SJSA1 (cell line): ENCODE results near the gene VPS9D1. TPM values are rescaled to one million over a fixed set of nuclear protein-coding genes. Genes with fewer than 3 reads are reported as not detected.
"Not testable (repeated sequence)": the region's sequence is repeated elsewhere in the genome, so short reads cannot be mapped to it uniquely, and the experiment has no call there.

Experiments used
- DNase-seq, 2 experiments: peaks; one replicate each; pipeline ENCODE4 v3.0.0-alpha.2; 2015 to 2020; ENCODE audit warnings: low spot score in 2 of 2, low read depth in 1 of 2
- H3K27ac ChIP-seq: fragments of 250-450 bp; sonication (Bioruptor Pico); 2 replicates; pipeline ENCODE4 v1.5.1; 2020; ENCODE audit warnings: mild to moderate bottlenecking, moderate library complexity
- H3K27me3 ChIP-seq: fragments of 250-450 bp; sonication (Bioruptor Pico); replicated peaks from 2 replicates; pipeline ENCODE4 v1.5.1; 2020; ENCODE audit warnings: mild to moderate bottlenecking, moderate library complexity
- H3K36me3 ChIP-seq: fragments of 250-450 bp; sonication (Bioruptor Pico); 2 replicates; pipeline ENCODE4 v1.5.1; 2020; ENCODE audit warnings: mild to moderate bottlenecking
- H3K4me1 ChIP-seq: fragments of 250-450 bp; sonication (Bioruptor Pico); replicated peaks from 2 replicates; pipeline ENCODE4 v1.6.1; 2021; ENCODE audit warnings: mild to moderate bottlenecking
- H3K4me3 ChIP-seq: fragments of 250-450 bp; sonication (Bioruptor Pico); 2 replicates; pipeline ENCODE4 v1.5.1; 2020; ENCODE audit warnings: mild to moderate bottlenecking
- H3K9me3 ChIP-seq: fragments of 250-450 bp; sonication (Bioruptor Pico); replicated peaks from 2 replicates; pipeline ENCODE4 v1.5.1; 2020; ENCODE audit warnings: mild to moderate bottlenecking
- total RNA-seq: library from RNA; depleted of rRNA; stranded (reverse); fragments of >200 nt; shearing (Covaris generic); gene quantifications from 2 replicates; pipeline ENCODE4 v1.2.3, GENCODE V29; 2014

Gene VPS9D1
- total RNA-seq, 1 experiment from 2014 or later, result 4.5 TPM

DNA sequence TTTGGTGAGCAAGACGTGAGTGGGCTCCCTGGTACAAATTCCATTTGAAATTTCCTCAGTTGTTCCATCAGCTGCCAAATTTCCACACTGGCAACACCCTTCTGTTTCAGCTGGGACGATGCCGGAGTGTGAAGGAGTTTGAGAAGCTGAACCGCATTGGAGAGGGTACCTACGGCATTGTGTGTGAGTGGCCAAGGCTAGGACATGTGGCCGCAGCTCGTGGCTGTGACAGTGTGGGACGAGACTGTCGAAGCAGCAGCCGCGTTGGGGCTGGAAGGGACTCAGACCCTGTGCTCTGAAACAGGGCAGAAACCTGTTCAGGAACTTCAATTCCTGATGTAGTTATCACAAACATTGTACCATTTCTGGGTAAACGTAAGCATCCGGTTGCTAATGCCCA is 31.6 kb downstream of the VPS9D1 start:
- no peak for DNase-seq
- Histone ChIP-seq H3K4me1 (peaks cover 8% of the 10 kb centered on the region), H3K36me3 (peaks cover 46% of the 10 kb centered on the region), H3K4me3 (no peak overlapping the region), H3K9me3 (no peaks in the 10 kb centered on the region; the same call in 1 of the 2 replicates), H3K27me3 (no peaks in the 10 kb centered on the region), H3K27ac (no peak overlapping the region)

DNA sequence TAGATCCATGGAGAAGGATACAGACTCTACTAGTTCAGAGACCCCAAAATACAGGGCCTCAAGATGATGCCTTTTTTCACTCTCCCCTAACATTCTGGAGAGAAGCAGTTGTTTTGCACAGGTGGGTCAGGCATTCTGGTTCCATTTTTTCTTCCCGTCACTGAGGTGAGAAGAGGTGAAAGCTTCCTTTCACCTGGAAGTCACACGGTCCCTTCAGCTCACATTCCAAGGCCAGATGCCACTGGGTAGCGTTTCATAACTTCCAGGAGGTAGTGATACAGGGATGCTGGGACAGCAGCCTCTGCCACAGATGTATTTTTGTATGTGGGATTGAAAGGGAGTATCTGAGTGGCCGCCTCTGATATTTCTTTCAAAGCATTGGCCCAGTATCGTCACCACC is 32.3 kb downstream of the VPS9D1 start:
- no peaks in the 10 kb centered on the region for H3K27me3 ChIP-seq
- no peaks in the 10 kb centered on the region; the same call in 1 of the 2 replicates for H3K9me3 ChIP-seq
- peaks cover 8% of the 10 kb centered on the region for H3K4me1 ChIP-seq
- DNase-seq, result no peak
- H3K36me3 ChIP-seq, result peaks cover 38% of the 10 kb centered on the region
- no peak overlapping the region for H3K4me3 ChIP-seq
- no peak overlapping the region for H3K27ac ChIP-seq

DNA sequence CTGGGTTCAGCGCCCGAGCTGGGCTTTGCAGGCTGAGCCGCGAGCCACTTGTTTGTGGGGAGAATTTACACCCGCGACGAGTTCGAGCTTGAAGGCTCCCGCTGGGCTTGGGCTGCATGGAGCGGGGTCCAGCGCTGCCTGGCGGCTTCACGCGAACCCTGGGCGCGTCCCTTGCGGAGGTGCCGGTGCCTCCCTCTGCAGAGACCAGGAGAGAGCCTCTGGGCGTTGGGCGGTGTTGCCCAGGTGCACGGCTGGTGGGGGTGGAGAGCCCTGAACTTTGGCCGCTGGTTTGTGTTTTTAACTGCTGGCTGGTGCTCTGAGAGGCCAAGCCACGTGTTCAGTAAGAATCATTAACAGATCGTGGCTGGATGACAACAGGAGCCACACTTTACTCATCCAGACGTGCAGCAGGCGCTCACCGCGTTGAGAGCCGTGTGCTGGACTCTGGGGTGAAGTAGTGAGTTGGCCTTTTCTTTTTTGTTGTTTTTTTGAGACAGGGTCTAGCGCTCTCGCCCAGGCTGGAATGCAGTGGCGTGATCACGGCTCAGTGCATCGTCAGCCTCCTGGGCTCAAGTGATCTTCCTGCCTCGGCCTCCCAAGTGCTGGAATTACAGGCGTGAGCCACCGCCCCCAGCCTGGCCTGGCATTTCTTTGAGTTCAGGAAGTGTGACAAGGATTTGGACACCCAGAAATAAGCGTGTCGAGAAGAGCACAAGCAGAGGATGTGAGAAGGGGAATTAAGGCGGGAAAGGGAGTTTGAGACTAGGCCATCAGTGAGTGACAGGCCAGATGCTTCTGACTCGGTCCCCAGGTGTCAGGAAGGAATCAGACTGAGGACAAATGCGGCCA is 33.4 kb downstream of the VPS9D1 start:
- peak in 1 of 2 experiments; percentile 62 for DNase-seq
- Histone ChIP-seq H3K27me3 (no peaks in the 10 kb centered on the region), H3K4me1 (peaks cover 8% of the 10 kb centered on the region), H3K4me3 (peak overlapping the region; percentile 74), H3K27ac (peak overlapping the region; percentile 57), H3K36me3 (peaks cover 32% of the 10 kb centered on the region), H3K9me3 (no peaks in the 10 kb centered on the region; the same call in 1 of the 2 replicates)

DNA sequence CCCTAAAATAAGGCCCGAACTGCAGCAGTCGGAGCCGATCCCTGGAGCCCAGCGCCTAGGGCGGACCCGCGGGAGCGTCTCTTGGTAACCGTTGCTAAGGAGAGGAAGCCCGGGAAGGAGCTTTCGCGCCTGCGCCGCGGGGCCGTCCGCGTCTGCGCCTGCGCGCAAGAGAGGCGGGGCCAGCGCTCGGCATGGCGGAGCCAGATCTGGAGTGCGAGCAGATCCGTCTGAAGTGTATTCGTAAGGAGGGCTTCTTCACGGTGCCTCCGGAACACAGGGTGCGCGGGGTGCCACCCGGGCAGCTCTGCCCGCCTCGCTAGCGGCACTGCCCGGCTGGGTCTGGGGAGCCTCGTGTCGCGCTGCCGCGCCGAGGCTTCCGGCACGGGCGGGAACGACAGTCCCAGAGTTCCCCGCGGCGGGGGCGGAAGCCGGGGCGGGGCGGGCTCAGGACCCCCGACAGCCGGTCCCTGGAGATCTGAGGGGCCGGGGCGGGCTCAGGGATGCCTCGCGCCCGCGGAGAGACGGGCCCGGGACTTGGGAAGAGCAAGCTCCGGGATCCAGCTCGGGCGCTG is 34.1 kb downstream of the VPS9D1 start, which contains the start of gene CDK10:
Gene CDK10, plus strand, starts transcription at position 170 of the 572 bp plus-strand sequence. Its CDS starts 22 bp downstream, at position 192.
- Histone ChIP-seq H3K36me3 (peaks cover 25% of the 10 kb centered on the region), H3K4me1 (peaks cover 8% of the 10 kb centered on the region), H3K27ac (peak within 1 kb of the TSS; percentile 57), H3K4me3 (peak within 1 kb of the TSS; percentile 74), H3K27me3 (no peaks in the 10 kb centered on the region), H3K9me3 (no peaks in the 10 kb centered on the region; the same call in 1 of the 2 replicates)
- peak; percentile 91 to 94 for DNase-seq

DNA sequence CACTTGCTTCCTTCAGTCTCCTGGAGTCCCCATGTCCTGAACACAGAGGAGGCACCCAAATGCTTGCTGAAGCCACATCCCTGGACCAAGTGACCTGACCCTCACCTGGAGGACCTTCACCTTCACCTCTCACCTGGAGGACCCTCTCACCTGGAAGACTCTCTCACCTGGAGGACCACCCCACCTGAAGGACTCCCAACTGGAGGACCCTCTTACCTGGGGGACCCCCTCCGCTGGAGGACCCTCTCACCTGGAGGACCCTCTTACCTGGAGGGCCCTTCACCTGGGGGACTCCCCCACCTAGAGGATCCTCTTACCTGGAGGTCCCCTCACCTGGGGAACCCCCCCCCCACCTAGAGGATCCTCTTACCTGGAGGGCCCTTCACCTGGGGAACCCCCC is 34.8 kb downstream of the VPS9D1 start:
- Histone ChIP-seq H3K9me3 (no peaks in the 10 kb centered on the region; the same call in 1 of the 2 replicates), H3K4me3 (no peak overlapping the region), H3K36me3 (peaks cover 18% of the 10 kb centered on the region), H3K27me3 (no peaks in the 10 kb centered on the region), H3K4me1 (peaks cover 8% of the 10 kb centered on the region), H3K27ac (no peak overlapping the region)
- DNase-seq, result no peak

DNA sequence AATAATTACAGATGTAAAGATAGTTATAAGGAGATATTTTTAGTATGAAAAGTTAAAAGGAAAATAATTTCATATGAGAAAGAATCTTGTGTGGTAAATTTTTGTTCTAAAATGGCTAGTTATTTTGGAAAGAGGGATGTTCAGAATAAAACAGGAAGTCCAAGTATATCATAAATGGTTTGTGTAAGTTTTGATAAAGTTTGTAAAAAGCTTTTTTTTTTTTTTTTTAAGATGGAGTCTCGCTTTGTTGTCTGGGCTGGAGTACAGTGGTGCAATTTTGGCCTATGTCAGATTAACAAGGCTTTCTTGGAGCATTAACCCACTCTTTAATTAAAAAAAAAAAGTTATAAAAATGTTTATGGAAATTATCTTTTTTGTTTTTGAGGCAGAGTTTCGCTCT is 42.4 kb downstream of the VPS9D1 start:
- no peak for DNase-seq
- Histone ChIP-seq H3K4me3 (no peak overlapping the region), H3K36me3 (no peaks in the 10 kb centered on the region)

DNA sequence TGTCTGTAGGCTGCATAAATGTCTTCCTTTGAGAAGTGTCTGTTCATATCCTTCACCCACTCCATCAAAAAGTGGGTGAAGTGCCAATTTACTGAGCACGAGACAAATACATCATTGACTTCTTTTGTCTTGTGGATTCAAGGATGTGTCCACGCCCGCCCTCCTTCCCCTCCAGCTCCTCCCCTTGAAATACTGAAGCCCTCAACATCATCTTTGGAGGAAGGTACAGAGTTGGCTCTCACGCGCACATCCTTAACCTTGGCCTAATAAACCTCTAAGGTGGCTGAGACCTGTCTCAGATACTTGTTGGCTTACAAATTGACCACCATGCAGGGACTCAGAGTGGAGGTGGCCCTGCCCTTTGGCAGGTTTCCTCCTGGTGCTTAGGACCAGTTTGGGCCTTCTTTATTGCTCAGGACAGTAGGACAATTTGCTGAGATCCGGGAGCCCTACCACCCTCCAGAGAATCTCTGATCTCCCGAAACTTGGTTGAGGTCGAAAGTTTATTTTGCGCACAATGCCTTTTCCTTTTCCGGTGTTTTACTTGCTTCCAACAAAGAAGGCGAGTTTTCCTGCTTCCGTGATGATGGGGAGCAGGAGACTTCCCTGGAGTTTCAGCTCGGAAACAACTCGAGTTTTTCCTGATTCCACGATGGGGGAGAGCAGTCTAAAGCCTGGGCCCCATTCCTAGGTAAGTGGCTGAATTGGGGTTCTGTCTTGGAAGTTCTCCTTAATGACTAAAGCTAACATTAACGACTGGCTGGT is 48.3 kb downstream of the VPS9D1 start:
- no peak for DNase-seq
- H3K4me3 ChIP-seq, result no peak overlapping the region
- no peak overlapping the region for H3K27ac ChIP-seq
- no peaks in the 10 kb centered on the region for H3K4me1 ChIP-seq
- no peaks in the 10 kb centered on the region for H3K27me3 ChIP-seq
- H3K36me3 ChIP-seq, result no peaks in the 10 kb centered on the region; the same call in 1 of the 2 replicates
- H3K9me3 ChIP-seq, result no peaks in the 10 kb centered on the region

More for the DNA sequence above, 42.4 kb downstream of the VPS9D1 start:
- no peaks in the 10 kb centered on the region for H3K27me3 ChIP-seq
- no peak overlapping the region for H3K27ac ChIP-seq
- H3K4me1 ChIP-seq, result no peaks in the 10 kb centered on the region
- peaks cover 8% of the 10 kb centered on the region; the same call in 1 of the 2 replicates for H3K9me3 ChIP-seq

DNA sequence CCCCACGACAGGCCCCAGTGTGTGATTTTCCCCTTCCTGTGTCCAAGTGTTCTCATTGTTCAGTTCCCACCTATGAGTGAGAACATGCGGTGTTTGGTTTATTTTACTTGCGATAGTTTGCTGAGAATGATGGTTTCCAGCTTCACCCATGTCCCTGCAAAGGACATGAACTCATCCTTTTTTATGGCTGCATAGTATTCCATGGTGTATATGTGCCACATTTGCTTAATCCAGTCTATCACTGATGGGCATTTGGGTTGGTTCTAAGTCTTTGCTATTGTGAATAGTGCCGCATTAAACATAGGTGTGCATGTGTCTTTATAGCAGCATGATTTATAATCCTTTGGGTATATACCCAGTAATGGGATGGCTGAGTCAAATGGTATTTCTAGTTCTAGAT is 49.1 kb downstream of the VPS9D1 start:
- not testable (repeated sequence) for H3K9me3 ChIP-seq, H3K27ac ChIP-seq, H3K4me3 ChIP-seq, H3K36me3 ChIP-seq, H3K4me1 ChIP-seq, H3K27me3 ChIP-seq, DNase-seq

DNA sequence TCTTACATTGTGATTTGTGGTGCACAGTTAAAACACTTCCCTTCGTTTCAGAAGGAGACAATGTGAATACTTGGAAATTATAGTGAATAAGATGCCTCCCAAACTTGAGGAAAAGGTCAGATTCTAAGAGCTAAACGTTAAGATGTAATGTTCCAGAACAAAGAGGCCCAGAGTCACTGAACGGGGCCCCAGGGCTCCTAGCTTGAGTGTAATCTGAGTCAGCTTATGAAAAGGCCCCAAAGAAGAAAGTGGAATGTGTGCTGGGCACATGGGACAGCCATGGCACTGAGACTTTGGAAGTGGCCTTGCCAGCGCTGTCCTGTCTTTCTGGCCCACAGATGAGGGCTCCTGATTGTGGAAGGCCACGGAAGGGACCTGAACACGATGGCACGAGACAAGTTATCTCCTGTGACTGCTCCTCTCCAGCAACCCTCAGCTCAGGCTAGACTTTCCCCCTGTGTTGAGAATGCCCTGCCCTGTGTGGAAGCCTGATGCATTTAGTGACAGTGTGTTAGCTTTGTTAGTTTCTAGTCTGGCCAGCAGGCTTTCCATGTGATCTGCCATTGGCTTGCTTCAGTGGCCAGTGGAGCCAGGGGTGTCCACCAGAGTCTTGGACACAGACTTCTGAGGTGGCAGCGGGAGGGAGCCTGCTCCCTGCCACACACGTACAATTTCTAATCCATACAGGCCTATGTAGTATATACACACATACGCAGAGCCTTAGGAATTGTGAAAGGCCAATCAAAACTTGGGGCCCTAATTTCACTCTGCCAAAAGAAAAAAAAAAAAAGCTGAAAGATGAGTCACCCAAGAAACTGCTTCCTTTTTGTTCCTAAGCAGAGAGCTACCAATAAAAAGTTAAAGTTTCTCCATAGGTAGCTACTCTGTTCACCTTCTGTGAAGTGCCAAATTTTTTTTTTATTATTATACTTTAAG is 49.9 kb downstream of the VPS9D1 start:
- Histone ChIP-seq H3K4me3 (no peak overlapping the region), H3K27ac (no peak overlapping the region)
- DNase-seq, result no peak

DNA sequence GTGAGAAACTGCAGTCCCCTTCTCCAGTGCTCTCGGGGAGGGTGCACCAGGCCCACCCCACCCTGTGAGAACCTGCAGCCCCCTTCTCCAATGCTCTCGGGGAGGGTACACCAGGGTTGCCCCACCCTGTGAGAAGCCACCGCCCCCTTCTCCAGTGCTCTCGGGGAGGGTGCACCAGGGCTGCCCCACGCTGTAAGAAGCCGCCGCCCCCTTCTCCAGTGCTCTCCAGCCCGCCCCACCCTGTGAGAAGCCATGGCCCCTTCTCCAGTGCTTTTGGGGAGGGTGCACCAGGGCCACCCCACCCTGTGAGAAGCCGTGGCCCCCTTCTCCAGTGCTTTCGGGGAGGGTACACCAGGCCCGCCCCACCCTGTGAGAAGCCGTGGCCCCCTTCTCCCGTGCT is 50.9 kb downstream of the VPS9D1 start:
- Histone ChIP-seq H3K36me3 (peaks cover 4% of the 10 kb centered on the region), H3K4me1 (no peaks in the 10 kb centered on the region), H3K9me3 (no peaks in the 10 kb centered on the region), H3K4me3 (no peak overlapping the region), H3K27me3 (no peaks in the 10 kb centered on the region), H3K27ac (no peak overlapping the region)
- DNase-seq, result no peak

More for the DNA sequence above, 49.9 kb downstream of the VPS9D1 start:
- Histone ChIP-seq H3K9me3 (no peaks in the 10 kb centered on the region), H3K27me3 (no peaks in the 10 kb centered on the region), H3K4me1 (no peaks in the 10 kb centered on the region), H3K36me3 (no peaks in the 10 kb centered on the region; the same call in 1 of the 2 replicates)

DNA sequence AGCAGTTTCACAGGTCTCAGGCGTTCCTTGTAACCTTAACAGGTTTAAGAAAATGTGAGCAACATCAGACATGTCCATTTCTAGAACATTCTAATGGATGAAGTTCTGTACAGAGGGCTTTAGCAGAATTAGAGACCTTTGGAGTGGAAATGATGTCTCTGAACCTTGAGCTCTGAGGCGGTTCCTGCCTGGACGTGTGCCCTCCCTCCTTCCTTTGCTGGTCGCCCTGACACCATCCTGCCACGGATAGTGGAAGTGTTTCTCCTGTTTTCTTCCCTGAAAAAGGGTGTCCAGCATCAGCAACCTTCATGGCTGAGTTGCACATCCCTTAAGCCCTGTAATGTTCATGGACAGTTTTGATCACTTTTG is 51.9 kb downstream of the VPS9D1 start:
- Histone ChIP-seq H3K27me3 (no peaks in the 10 kb centered on the region), H3K9me3 (no peaks in the 10 kb centered on the region), H3K4me1 (no peaks in the 10 kb centered on the region), H3K36me3 (peaks cover 10% of the 10 kb centered on the region), H3K27ac (no peak overlapping the region), H3K4me3 (no peak overlapping the region)
- DNase-seq, result no peak

DNA sequence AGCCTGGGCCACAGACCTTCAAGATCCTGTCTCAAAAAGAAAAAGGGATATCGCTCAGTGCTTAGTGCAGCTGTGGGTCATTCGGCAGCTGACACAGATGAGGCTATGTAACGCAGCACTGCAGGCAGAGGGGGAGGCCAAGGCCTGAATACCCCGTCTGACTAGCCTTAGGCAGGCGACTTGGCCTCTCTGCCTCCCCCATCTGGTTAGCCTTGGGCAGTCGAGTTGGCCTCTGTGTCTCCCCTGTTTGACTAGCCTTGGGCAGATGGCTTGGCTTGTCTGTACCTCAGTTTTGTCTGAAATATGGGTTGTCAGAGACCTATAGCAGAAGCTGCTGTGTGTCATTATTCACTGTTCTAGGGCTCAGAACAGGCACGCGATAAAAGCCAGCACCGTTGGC is 53.1 kb downstream of the VPS9D1 start:
- Histone ChIP-seq H3K4me3 (no peak overlapping the region), H3K36me3 (peaks cover 21% of the 10 kb centered on the region), H3K9me3 (no peaks in the 10 kb centered on the region), H3K27me3 (no peaks in the 10 kb centered on the region), H3K4me1 (no peaks in the 10 kb centered on the region), H3K27ac (no peak overlapping the region)
- no peak for DNase-seq

DNA sequence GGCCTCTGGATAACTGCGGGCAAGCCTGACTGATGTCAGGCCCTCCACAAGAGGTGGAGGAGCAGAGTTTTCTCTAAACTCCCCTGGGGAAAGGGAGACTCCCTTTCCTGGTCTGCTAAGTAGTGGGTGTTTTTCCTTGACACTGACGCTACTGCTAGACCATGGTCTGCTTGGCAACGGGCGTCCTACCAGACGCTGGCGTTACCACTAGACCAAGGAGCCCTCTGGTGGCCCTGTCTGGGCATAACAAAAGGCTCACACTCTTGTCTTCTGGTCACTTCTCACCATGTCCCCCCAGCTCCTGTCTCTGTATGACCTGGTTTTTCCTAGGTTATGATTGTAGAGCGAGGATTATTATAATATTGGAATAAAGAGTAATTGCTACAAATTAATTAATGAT is 53.7 kb downstream of the VPS9D1 start:
- not testable (repeated sequence) for H3K4me3 ChIP-seq, H3K9me3 ChIP-seq, H3K27ac ChIP-seq, H3K4me1 ChIP-seq, H3K27me3 ChIP-seq
- DNase-seq, result peak in 1 of 2 experiments; percentile 30
- H3K36me3 ChIP-seq, result peaks cover 26% of the 10 kb centered on the region
